Epithelial cell of proximal tubule (primary cell): Measurements from ENCODE around the gene MEAF6. TPM values are rescaled to one million over a fixed set of nuclear protein-coding genes. Genes with fewer than 3 reads are reported as not detected.

Experiments used
- DNase-seq: peaks from one replicate; pipeline ENCODE4 v3.0.0-alpha.2; 2011; ENCODE audit warnings: low read depth
- H3K4me3 ChIP-seq: 2 replicates; pipeline ENCODE4 v1.5.1; 2011; ENCODE audit warnings: low read depth, mild to moderate bottlenecking, low read length
- CTCF ChIP-seq: conservative IDR thresholded peaks from 2 replicates; pipeline ENCODE4 v1.5.1; 2012; ENCODE audit warnings: low read depth, mild to moderate bottlenecking, low read length
- total RNA-seq: library from RNA; depleted of rRNA; stranded (reverse); fragments of >200 nt; gene quantifications from 2 replicates; pipeline ENCODE4 v1.2.3, GENCODE V29; 2015

The MEAF6 gene
- total RNA-seq, 1 donor from 2014 or later: 64.2 TPM

GRCh38 chr1:37487619-37487984 lies 27.0 kb downstream of the MEAF6 start:
- no peak overlapping the region for H3K4me3 ChIP-seq
- no peak for DNase-seq
- no peak for TF ChIP-seq CTCF

- no peak for DNase-seq
- peak; percentile 99 for TF ChIP-seq CTCF
- H3K4me3 ChIP-seq: no peak overlapping the region
Measured at GRCh38 chr1:37486680-37487618, 27.6 kb downstream of the MEAF6 start.

GRCh38 chr1:37485902-37486679 lies 28.5 kb downstream of the MEAF6 start:
- no peak for TF ChIP-seq CTCF
- no peak for DNase-seq
- H3K4me3 ChIP-seq: no peak overlapping the region

GRCh38 chr1:37484325-37485051 lies 30.1 kb downstream of the MEAF6 start:
- no peak for DNase-seq

GRCh38 chr1:37483785-37484184 lies 30.8 kb downstream of the MEAF6 start:
- DNase-seq: no peak
- TF ChIP-seq CTCF: no peak
- no peak overlapping the region for H3K4me3 ChIP-seq

More at GRCh38 chr1:37484325-37485051, 30.1 kb downstream of the MEAF6 start:
- H3K4me3 ChIP-seq: no peak overlapping the region
- TF ChIP-seq CTCF: no peak

GRCh38 chr1:37482796-37483744 lies 31.5 kb downstream of the MEAF6 start:
- DNase-seq: no peak
- no peak for TF ChIP-seq CTCF
- H3K4me3 ChIP-seq: no peak overlapping the region
